HL-60 (cell line): ENCODE measurements around the gene MAP2K5.

Experiments used
- POLR2AphosphoS5 ChIP-seq: IDR thresholded peaks from 2 replicates; pipeline ENCODE4 v1.6.1; 2012; ENCODE audit warnings: low read depth
- TF ChIP-seq, protein P1 (sequence below): IDR thresholded peaks from one replicate; pipeline ENCODE4 v1.5.1; 2011; ENCODE audit warnings: low read length, control low read depth, inconsistent platforms; ENCODE audit not compliant: insufficient read depth
- TF ChIP-seq, protein P2 (sequence below): IDR thresholded peaks from 2 replicates; pipeline ENCODE4 v1.6.1; 2012; ENCODE audit warnings: low read depth; ENCODE audit not compliant: insufficient replicate concordance

DNA sequence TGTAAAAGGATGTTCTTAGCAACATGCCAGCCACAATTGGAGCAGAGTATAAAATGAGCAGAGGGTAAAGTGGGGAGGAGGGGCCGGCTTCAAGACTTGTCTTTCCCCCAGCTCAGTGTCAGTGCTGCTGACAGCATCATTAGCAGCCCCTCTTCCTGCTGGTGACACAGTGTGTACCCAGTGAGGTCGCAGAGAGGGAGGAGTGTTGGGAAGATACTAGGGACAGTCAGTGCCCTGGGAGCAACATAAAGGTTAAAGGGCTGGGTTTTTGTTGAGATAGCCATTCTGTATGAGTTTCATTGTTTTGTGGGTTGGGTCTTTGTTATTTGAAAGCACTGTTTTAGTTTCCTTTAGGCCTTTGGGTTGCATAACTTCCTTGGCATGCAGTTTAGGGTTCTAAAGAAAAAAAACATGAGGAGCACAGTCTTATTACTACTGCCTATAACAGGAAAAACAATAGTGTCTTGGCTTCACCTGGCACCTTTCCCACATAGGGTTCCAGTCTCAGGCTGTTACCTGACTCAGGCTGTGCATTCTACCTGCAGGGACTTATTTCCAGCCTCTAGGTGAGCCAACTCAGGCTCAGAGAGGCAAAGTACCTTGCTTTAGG is 188.7 kb downstream of the MAP2K5 start:
- TF ChIP-seq, protein P1, sequence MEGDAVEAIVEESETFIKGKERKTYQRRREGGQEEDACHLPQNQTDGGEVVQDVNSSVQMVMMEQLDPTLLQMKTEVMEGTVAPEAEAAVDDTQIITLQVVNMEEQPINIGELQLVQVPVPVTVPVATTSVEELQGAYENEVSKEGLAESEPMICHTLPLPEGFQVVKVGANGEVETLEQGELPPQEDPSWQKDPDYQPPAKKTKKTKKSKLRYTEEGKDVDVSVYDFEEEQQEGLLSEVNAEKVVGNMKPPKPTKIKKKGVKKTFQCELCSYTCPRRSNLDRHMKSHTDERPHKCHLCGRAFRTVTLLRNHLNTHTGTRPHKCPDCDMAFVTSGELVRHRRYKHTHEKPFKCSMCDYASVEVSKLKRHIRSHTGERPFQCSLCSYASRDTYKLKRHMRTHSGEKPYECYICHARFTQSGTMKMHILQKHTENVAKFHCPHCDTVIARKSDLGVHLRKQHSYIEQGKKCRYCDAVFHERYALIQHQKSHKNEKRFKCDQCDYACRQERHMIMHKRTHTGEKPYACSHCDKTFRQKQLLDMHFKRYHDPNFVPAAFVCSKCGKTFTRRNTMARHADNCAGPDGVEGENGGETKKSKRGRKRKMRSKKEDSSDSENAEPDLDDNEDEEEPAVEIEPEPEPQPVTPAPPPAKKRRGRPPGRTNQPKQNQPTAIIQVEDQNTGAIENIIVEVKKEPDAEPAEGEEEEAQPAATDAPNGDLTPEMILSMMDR, result no peak
- TF ChIP-seq POLR2AphosphoS5, result no peak
- TF ChIP-seq, protein P2, sequence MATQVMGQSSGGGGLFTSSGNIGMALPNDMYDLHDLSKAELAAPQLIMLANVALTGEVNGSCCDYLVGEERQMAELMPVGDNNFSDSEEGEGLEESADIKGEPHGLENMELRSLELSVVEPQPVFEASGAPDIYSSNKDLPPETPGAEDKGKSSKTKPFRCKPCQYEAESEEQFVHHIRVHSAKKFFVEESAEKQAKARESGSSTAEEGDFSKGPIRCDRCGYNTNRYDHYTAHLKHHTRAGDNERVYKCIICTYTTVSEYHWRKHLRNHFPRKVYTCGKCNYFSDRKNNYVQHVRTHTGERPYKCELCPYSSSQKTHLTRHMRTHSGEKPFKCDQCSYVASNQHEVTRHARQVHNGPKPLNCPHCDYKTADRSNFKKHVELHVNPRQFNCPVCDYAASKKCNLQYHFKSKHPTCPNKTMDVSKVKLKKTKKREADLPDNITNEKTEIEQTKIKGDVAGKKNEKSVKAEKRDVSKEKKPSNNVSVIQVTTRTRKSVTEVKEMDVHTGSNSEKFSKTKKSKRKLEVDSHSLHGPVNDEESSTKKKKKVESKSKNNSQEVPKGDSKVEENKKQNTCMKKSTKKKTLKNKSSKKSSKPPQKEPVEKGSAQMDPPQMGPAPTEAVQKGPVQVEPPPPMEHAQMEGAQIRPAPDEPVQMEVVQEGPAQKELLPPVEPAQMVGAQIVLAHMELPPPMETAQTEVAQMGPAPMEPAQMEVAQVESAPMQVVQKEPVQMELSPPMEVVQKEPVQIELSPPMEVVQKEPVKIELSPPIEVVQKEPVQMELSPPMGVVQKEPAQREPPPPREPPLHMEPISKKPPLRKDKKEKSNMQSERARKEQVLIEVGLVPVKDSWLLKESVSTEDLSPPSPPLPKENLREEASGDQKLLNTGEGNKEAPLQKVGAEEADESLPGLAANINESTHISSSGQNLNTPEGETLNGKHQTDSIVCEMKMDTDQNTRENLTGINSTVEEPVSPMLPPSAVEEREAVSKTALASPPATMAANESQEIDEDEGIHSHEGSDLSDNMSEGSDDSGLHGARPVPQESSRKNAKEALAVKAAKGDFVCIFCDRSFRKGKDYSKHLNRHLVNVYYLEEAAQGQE, result no peak
